ENCODE results near the gene NDRG4. TPM values are rescaled to one million over a fixed set of nuclear protein-coding genes. Genes with fewer than 3 reads are reported as not detected.
A peak's percentile ranks its signal among the peaks of the same experiment; 100 is the strongest.

Gene NDRG4
- total and polyA plus RNA-seq, 4 donors, result 128 to 593 (median 470) TPM

GRCh38 chr16:58535100-58535499 lies 35.2 kb downstream of the NDRG4 start:
- WGBS (ENCODE audit: insufficient coverage), result 67% methylated on average over 1 of the region's 3 CpGs
- Histone ChIP-seq H3K4me1 (ENCODE audit: control insufficient read depth, insufficient read depth, low read length) (no peaks in the 10 kb centered on the region), H3K27ac (ENCODE audit: low read depth, low read length) (no peak overlapping the region), H3K9me3 (ENCODE audit: control insufficient read depth, insufficient read depth, low read length) (no peaks in the 10 kb centered on the region), H3K36me3 (ENCODE audit: control insufficient read depth, insufficient read depth, low read length) (peaks cover 49% of the 10 kb centered on the region), H3K27me3 (ENCODE audit: control insufficient read depth, insufficient read depth, low read length) (no peaks in the 10 kb centered on the region), H3K4me3 (ENCODE audit: low read depth, low read length) (no peak overlapping the region)
- no peak for DNase-seq (ENCODE audit: low read depth in 4 of 6, low spot score in 6 of 6)

GRCh38 chr16:58536278-58536677 lies 36.3 kb downstream of the NDRG4 start:
- 100% methylated on average over 4 of the region's 5 CpGs for WGBS (ENCODE audit: insufficient coverage)
- H3K9me3 ChIP-seq (ENCODE audit: control insufficient read depth, insufficient read depth, low read length), result no peaks in the 10 kb centered on the region

GRCh38 chr16:58537124-58537906 lies 37.4 kb downstream of the NDRG4 start:
- WGBS (ENCODE audit: insufficient coverage), result 78% methylated on average over 6 of the region's 10 CpGs
- Histone ChIP-seq H3K27ac (ENCODE audit: low read depth, low read length) (no peak overlapping the region), H3K4me3 (ENCODE audit: low read depth, low read length) (no peak overlapping the region), H3K36me3 (ENCODE audit: control insufficient read depth, insufficient read depth, low read length) (peaks cover 43% of the 10 kb centered on the region), H3K9me3 (ENCODE audit: control insufficient read depth, insufficient read depth, low read length) (no peaks in the 10 kb centered on the region), H3K4me1 (ENCODE audit: control insufficient read depth, insufficient read depth, low read length) (no peaks in the 10 kb centered on the region), H3K27me3 (ENCODE audit: control insufficient read depth, insufficient read depth, low read length) (no peaks in the 10 kb centered on the region)
- no peak for DNase-seq (ENCODE audit: low read depth in 4 of 6, low spot score in 6 of 6)

More at GRCh38 chr16:58536278-58536677, 36.3 kb downstream of the NDRG4 start:
- no peak overlapping the region for H3K27ac ChIP-seq (ENCODE audit: low read depth, low read length)
- H3K36me3 ChIP-seq (ENCODE audit: control insufficient read depth, insufficient read depth, low read length), result peaks cover 45% of the 10 kb centered on the region
- H3K27me3 ChIP-seq (ENCODE audit: control insufficient read depth, insufficient read depth, low read length), result no peaks in the 10 kb centered on the region
- H3K4me1 ChIP-seq (ENCODE audit: control insufficient read depth, insufficient read depth, low read length), result no peaks in the 10 kb centered on the region
- H3K4me3 ChIP-seq (ENCODE audit: low read depth, low read length), result no peak overlapping the region
- no peak for DNase-seq (ENCODE audit: low read depth in 4 of 6, low spot score in 6 of 6)

- Histone ChIP-seq H3K27me3 (ENCODE audit: control insufficient read depth, insufficient read depth, low read length) (no peaks in the 10 kb centered on the region), H3K36me3 (ENCODE audit: control insufficient read depth, insufficient read depth, low read length) (peaks cover 30% of the 10 kb centered on the region), H3K27ac (ENCODE audit: low read depth, low read length) (no peak overlapping the region), H3K4me1 (ENCODE audit: control insufficient read depth, insufficient read depth, low read length) (no peaks in the 10 kb centered on the region), H3K4me3 (ENCODE audit: low read depth, low read length) (no peak overlapping the region), H3K9me3 (ENCODE audit: control insufficient read depth, insufficient read depth, low read length) (no peaks in the 10 kb centered on the region)
- peak in 5 of 6 donors; percentile 4 to 92 (median 35) for DNase-seq (ENCODE audit: low read depth in 4 of 6, low spot score in 6 of 6)
- WGBS (ENCODE audit: insufficient coverage), result no CpG with 5 or more reads among the region's 2 CpGs
Observed at GRCh38 chr16:58541711-58542110, 41.8 kb downstream of the NDRG4 start.

- 67% methylated on average over 1 of the region's 1 CpG for WGBS (ENCODE audit: insufficient coverage)
- no peaks in the 10 kb centered on the region for H3K27me3 ChIP-seq (ENCODE audit: control insufficient read depth, insufficient read depth, low read length)
- no peak overlapping the region for H3K4me3 ChIP-seq (ENCODE audit: low read depth, low read length)
- no peaks in the 10 kb centered on the region for H3K4me1 ChIP-seq (ENCODE audit: control insufficient read depth, insufficient read depth, low read length)
- peaks cover 25% of the 10 kb centered on the region for H3K36me3 ChIP-seq (ENCODE audit: control insufficient read depth, insufficient read depth, low read length)
- no peak overlapping the region for H3K27ac ChIP-seq (ENCODE audit: low read depth, low read length)
- no peaks in the 10 kb centered on the region for H3K9me3 ChIP-seq (ENCODE audit: control insufficient read depth, insufficient read depth, low read length)
- DNase-seq (ENCODE audit: low read depth in 4 of 6, low spot score in 6 of 6), result no peak
Observed at GRCh38 chr16:58542291-58542690, 42.3 kb downstream of the NDRG4 start.

- Histone ChIP-seq H3K9me3 (ENCODE audit: control insufficient read depth, insufficient read depth, low read length) (no peaks in the 10 kb centered on the region), H3K4me3 (ENCODE audit: low read depth, low read length) (no peak overlapping the region), H3K27me3 (ENCODE audit: control insufficient read depth, insufficient read depth, low read length) (no peaks in the 10 kb centered on the region), H3K27ac (ENCODE audit: low read depth, low read length) (no peak overlapping the region), H3K36me3 (ENCODE audit: control insufficient read depth, insufficient read depth, low read length) (peaks cover 23% of the 10 kb centered on the region), H3K4me1 (ENCODE audit: control insufficient read depth, insufficient read depth, low read length) (no peaks in the 10 kb centered on the region)
- no peak for DNase-seq (ENCODE audit: low read depth in 4 of 6, low spot score in 6 of 6)
- 91% methylated on average over 7 of the region's 8 CpGs for WGBS (ENCODE audit: insufficient coverage)
Observed at GRCh38 chr16:58543685-58544084, 43.7 kb downstream of the NDRG4 start.

- H3K27me3 ChIP-seq (ENCODE audit: control insufficient read depth, insufficient read depth, low read length), result no peaks in the 10 kb centered on the region
- DNase-seq (ENCODE audit: low read depth in 4 of 6, low spot score in 6 of 6), result no peak
- H3K9me3 ChIP-seq (ENCODE audit: control insufficient read depth, insufficient read depth, low read length), result no peaks in the 10 kb centered on the region
- WGBS (ENCODE audit: insufficient coverage), result 100% methylated on average over 1 of the region's 2 CpGs
- peaks cover 18% of the 10 kb centered on the region for H3K36me3 ChIP-seq (ENCODE audit: control insufficient read depth, insufficient read depth, low read length)
- no peak overlapping the region for H3K27ac ChIP-seq (ENCODE audit: low read depth, low read length)
- no peak overlapping the region for H3K4me3 ChIP-seq (ENCODE audit: low read depth, low read length)
- H3K4me1 ChIP-seq (ENCODE audit: control insufficient read depth, insufficient read depth, low read length), result no peaks in the 10 kb centered on the region
Observed at GRCh38 chr16:58548378-58548777, 48.4 kb downstream of the NDRG4 start.

- no peak overlapping the region for H3K27ac ChIP-seq (ENCODE audit: low read depth, low read length)
- H3K36me3 ChIP-seq (ENCODE audit: control insufficient read depth, insufficient read depth, low read length), result peaks cover 16% of the 10 kb centered on the region
- no peak overlapping the region for H3K4me3 ChIP-seq (ENCODE audit: low read depth, low read length)
- H3K9me3 ChIP-seq (ENCODE audit: control insufficient read depth, insufficient read depth, low read length), result no peaks in the 10 kb centered on the region
- no peaks in the 10 kb centered on the region for H3K4me1 ChIP-seq (ENCODE audit: control insufficient read depth, insufficient read depth, low read length)
- DNase-seq (ENCODE audit: low read depth in 4 of 6, low spot score in 6 of 6), result peak in 3 of 6 donors; percentile 2 to 48 (median 11)
- H3K27me3 ChIP-seq (ENCODE audit: control insufficient read depth, insufficient read depth, low read length), result no peaks in the 10 kb centered on the region
- WGBS (ENCODE audit: insufficient coverage), result 100% methylated on average over 2 of the region's 3 CpGs
Observed at GRCh38 chr16:58551496-58551895, 51.6 kb downstream of the NDRG4 start.

- Histone ChIP-seq H3K36me3 (ENCODE audit: control insufficient read depth, insufficient read depth, low read length) (peaks cover 18% of the 10 kb centered on the region), H3K4me3 (ENCODE audit: low read depth, low read length) (no peak overlapping the region), H3K9me3 (ENCODE audit: control insufficient read depth, insufficient read depth, low read length) (no peaks in the 10 kb centered on the region), H3K27me3 (ENCODE audit: control insufficient read depth, insufficient read depth, low read length) (no peaks in the 10 kb centered on the region), H3K4me1 (ENCODE audit: control insufficient read depth, insufficient read depth, low read length) (no peaks in the 10 kb centered on the region), H3K27ac (ENCODE audit: low read depth, low read length) (no peak overlapping the region)
- no peak for DNase-seq (ENCODE audit: low read depth in 4 of 6, low spot score in 6 of 6)
- 71% methylated on average over 1 of the region's 2 CpGs for WGBS (ENCODE audit: insufficient coverage)
Observed at GRCh38 chr16:58556678-58557077, 56.7 kb downstream of the NDRG4 start.

Measured in spinal cord (tissue), 10 donors.